Adrenal gland (tissue), 5 donors: Measurements from ENCODE around the gene PSMC3.

Experiments used
- CTCF ChIP-seq, 6 experiments: fragments of 450-650 bp in 4 of 6; fragments of 200-600 bp in 2 of 6; sonication (generic) in 1 of 6; IDR thresholded peaks; 1 replicate in 5 of 6; 2 replicates in 1 of 6; pipeline versions ENCODE4 v1.5.1 to v1.8.0; 2016 to 2021; ENCODE audit warnings: antibody characterized with exemption in 6 of 6, mild to moderate bottlenecking in 2 of 6, moderate library complexity in 1 of 6
- POLR2A ChIP-seq, 2 donors: fragments of 450-650 bp; IDR thresholded peaks; one replicate each; pipeline ENCODE4 v1.6.1; 2017; ENCODE audit warnings: antibody characterized with exemption in 2 of 2, mild to moderate bottlenecking in 2 of 2, moderate library complexity in 1 of 2
- donor health status: DM: no; HTN: no; CAD: no.

GRCh38 chr11:47396049-47396320 is 30.3 kb downstream of the PSMC3 start:
- TF ChIP-seq CTCF (IDR thresholded peaks at IDR 0.05) (no peak), POLR2A (IDR thresholded peaks at IDR 0.05) (no peak)
